Hippocampal formation (tissue), 2 donors: ENCODE results near the gene HTRA1.
A peak's percentile ranks its signal among the peaks of the same experiment; 100 is the strongest.

Source experiments
- DNase-seq, 2 donors: peaks; one replicate each; lab custom pipeline; 2025; lab: John Stamatoyannopoulos, UW

Gene HTRA1

DNA sequence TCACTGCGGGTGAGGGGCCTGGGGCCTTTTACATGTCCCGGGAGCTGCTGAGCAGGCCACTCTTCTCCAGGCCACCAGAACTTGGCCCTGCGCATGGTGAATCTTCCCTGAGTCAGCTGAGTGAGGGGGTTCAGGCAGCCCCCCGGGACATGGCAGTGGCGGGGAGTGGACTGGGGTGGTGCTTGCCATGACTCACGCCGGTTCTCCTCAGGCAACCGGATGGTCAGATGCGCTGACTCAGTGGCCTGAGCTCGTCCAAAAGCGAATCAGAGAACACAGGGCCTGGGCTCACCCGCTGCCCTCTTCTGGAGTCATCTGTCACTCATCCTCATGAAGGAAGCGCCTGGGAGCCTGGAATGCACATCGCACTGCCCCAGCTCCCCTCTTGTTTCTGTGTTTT is 33.5 kb downstream of the HTRA1 start:
- no peak for DNase-seq

DNA sequence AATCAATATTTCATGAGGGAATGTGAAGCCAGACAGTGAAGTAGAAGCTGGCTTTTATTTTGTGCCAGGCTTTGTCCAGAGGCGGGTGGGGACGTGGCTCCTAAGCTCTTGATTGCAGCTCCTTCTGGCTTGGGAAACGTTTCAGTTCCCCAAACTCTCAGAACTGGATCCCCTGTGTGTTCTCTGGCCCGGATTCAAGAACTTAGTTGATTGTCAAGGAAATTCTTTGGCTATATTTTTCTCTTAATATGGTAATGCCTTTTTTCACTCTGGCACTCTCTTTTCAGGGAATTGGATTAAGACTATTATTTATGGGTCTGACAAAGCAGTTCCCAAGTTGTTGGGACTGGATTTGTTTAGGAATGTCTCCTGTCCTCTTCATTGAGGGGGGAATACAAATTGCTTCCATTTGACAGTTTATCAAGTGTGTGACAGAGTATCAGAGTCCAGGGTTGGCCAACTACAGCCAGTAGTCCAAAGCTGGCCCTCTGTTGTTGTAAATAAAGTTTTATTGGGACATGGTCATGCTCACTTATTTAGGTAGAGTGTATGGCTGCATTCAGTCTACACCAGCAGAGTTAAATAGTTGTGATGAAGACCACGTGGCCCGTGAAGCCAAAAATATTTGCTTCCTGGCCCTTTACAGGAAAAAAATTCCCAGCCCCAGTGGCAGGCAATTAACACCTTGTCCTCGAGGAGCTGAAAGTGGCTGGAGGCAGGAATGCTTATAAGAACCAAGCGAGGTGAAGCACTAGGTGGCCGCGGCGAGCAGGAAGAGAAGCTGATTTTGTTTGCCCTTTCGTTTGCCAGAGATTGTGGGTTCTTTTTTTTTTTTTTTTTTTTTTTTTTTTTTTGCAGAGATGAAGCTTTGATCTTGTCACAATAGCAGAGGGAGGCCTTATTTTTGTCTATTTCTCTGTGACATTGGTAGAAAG is 34.3 kb downstream of the HTRA1 start:
- DNase-seq: peak in 1 of 2 donors; percentile 26

GRCh38 chr10:122497241-122497640 is 35.9 kb downstream of the HTRA1 start:
- DNase-seq: no peak

DNA sequence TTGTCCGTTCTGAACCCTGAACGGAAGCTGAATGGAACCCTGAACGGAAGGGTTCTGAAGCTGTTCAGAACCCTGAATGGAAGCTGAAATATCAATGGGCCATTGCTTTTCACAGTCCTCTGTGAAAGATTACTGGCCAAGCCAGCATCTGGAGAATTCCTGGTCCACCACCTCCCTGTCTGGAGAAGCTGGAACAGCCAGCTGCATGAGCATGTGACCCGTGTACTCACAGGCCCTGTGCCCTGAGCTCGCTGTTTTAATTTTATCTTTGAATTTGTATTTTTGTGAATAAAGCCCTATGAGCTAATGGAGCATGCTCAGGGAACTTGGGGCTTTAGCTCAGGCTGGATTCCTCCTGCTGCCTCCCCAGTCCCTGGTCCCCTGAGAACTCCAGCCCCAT is 37.2 kb downstream of the HTRA1 start:
- DNase-seq: peak; percentile 24 to 47

- DNase-seq: no peak
Observed at GRCh38 chr10:122499012-122499411, 37.7 kb downstream of the HTRA1 start.

DNA sequence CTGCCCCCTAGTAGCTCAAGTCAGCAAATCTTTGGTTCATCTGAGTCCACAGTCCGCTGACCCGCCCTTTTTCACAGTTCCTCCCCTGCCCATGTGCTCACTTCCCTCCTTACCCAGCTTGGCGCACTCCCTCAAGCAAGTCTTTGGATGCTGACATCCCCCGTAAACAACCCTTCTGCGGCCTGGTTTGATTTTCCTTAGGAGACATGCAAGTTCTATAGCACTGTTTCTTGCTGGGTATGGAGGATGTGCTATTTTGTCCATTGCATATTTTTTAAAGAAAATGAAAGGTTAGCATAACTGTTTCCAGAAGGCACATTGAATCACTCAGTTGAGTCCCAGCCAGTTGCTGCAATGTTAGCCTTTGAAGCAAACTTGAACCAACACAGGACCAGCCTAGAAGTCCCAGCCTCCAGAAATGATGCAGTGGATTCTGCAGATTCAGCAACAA is 38.2 kb downstream of the HTRA1 start:
- DNase-seq: peak; percentile 29 to 36

DNA sequence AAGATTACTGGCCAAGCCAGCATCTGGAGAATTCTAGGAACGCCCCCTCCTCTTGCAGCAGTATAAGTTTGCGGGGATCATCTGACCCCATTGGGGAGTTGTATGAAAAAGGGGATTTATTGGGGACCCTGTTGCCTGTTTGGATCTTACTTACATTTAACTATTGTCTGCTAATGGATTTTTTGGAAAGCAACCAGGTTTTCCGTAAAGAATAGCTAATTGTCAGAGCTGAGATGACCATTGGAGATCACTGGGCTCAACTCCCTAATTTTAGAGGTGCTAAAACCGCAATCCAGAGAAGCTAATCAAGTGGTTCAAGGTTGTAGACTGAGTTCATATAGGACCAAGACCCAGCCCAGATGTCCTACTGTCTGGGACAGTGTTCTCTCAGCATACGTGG is 38.8 kb downstream of the HTRA1 start:
- DNase-seq: no peak

DNA sequence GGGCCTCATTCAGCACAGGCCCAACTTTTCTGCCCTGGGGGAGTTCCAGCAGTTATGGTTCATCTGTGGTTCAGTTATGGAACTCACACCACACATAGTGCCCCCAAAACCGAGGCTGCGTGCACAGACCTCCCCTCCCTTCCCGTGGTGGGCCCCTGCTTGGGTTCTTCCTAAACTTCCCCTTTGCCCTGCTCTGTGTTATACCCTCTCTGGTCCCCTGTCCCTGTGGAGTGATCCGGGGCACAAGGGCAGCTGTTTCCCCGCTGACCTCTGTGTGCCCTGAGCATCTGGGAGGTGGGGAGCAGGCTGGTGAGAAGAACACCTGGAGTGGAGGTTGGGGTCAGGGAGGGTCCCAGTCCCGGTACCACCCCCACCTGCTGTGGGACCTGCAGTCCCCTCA is 39.4 kb downstream of the HTRA1 start:
- DNase-seq: no peak

GRCh38 chr10:122503012-122503411 is 41.7 kb downstream of the HTRA1 start:
- no peak for DNase-seq

GRCh38 chr10:122503886-122504609 is 42.7 kb downstream of the HTRA1 start:
- no peak for DNase-seq

DNA sequence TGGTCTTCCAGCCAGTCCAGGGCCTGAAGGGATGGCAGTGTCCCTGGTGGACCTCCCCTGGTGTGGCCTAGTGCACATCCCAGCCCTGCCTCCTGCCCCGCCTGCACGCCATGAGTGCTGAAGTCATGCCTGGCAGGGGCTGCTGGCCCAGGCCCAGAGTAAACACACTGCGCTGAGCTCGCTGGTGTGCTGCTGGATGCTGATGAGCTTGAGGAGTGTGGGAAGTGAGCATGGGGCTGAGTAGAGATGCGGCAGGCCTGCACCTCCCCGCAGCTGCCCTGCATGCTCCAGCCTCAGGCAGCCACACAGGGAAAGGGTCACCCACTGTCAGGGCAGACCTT is 43.2 kb downstream of the HTRA1 start:
- peak; percentile 93 to 95 for DNase-seq

GRCh38 chr10:122505011-122505410 is 43.7 kb downstream of the HTRA1 start:
- DNase-seq: no peak

GRCh38 chr10:122505885-122506645 is 44.7 kb downstream of the HTRA1 start:
- no peak for DNase-seq

GRCh38 chr10:122507616-122508015 is 46.3 kb downstream of the HTRA1 start:
- DNase-seq: no peak

DNA sequence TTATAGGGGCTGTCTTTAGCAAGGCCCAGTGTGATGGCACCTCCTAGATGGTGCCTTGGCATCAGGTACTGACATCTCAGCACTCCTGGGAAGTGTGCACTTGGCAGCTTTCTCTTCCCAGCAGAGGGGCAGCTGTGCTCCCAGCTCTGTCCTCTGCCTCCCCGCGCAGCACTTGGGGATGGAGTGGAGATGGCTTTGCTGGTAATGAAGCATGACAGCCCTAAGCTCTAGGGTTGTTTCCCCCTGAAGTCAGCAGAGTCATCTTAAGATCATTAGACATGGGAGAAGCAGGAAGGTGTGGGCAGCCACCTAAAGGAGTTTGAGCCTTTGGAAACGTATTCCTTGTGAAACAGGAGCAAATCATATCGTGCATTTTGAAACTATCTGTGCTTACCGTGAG is 46.7 kb downstream of the HTRA1 start:
- no peak for DNase-seq

DNA sequence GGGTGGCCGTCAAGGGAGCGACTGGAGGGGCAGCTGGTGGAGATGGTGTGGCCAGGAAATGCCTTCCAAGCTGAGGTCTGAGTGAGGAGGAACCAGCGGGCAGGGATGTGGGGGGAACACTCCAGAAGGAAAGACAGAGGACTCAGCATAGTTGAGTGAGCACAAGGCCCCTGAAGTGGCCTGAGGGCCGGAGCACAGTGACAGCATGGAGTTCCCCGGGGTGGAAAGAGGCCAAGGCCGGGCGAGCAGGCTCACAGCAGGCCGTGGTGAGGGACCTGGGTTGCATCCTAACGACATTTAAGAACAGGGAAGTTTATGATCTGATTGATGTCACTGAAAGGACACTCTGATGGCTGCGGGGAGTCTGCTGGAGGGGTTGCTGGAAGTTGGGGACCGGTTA is 48.0 kb downstream of the HTRA1 start:
- no peak for DNase-seq

- DNase-seq: no peak
Observed at GRCh38 chr10:122510326-122510725, 49.0 kb downstream of the HTRA1 start.

DNA sequence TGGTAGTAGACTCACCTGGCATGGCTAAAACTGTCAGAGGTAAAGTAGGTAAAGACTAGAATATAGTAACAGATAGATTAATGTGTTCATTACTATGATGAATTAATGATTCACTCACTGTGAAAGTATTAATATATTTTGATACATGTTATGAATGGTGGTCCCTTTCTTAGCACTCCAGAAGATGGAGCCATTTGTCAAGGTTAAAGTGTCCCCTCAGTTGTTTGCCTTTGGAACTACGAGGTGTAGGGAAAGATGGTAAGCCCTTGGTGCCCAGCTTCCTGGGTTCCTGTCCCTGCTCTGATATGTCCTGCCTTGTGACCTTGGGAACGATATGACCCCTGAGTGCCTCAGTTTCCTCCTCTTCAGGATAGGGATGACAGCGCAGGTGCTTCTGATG is 49.4 kb downstream of the HTRA1 start:
- no peak for DNase-seq

DNA sequence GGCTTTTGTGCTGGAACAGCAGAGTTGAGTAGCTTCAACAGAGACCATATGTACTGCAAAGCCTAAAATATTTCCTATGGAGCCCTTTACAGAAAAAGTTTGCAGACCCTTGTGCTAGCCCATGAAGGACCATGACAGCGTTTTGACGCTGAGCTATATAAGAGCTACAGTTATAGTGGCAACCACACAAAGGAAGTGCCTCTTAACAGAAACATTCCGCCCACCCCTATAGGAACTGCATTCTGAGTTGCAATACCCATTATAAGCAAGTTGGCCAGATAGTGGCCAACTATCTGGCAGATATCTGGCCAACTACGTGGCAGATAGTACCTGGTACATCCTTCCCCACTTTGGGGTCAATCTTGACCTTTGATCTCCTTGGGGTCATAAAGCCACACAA is 51.7 kb downstream of the HTRA1 start:
- no peak for DNase-seq

- DNase-seq: no peak
Observed at GRCh38 chr10:122514045-122514840, 52.9 kb downstream of the HTRA1 start.

GRCh38 chr10:122515022-122515424 is 53.7 kb downstream of the HTRA1 start:
- DNase-seq: peak in 1 of 2 donors; percentile 12
